Measurements from ENCODE around the gene GDPD2.
"Not testable (repeated sequence)": the region's sequence is repeated elsewhere in the genome, so short reads cannot be mapped to it uniquely, and the experiment has no call there.

Gene GDPD2
- 0 to 0.15 (median 0) reads per million in 4 donors for total RNA-seq

GRCh38 chrX:70422851-70423341 lies at the start of gene GDPD2:
Gene GDPD2, plus strand, starts transcription at chrX:70423314. Its CDS starts 1,671 bp downstream, at chrX:70424985.
- no peak for DNase-seq

- DNase-seq, result no peak
Measured at GRCh38 chrX:70386235-70386634, 36.9 kb upstream of the GDPD2 start.

- peak in 3 of 5 donors; percentile 2 to 32 (median 2) for DNase-seq
Measured at GRCh38 chrX:70398899-70399298, 24.2 kb upstream of the GDPD2 start.

GRCh38 chrX:70400181-70400580 lies 22.9 kb upstream of the GDPD2 start:
- DNase-seq, result not testable (repeated sequence)

- no peak for DNase-seq
Measured at GRCh38 chrX:70402721-70403120, 20.4 kb upstream of the GDPD2 start.

GRCh38 chrX:70405003-70405402 lies 18.1 kb upstream of the GDPD2 start:
- DNase-seq, result no peak

GRCh38 chrX:70410921-70411320 lies 12.2 kb upstream of the GDPD2 start:
- DNase-seq, result no peak

GRCh38 chrX:70411475-70411874 lies 11.6 kb upstream of the GDPD2 start:
- DNase-seq, result no peak

GRCh38 chrX:70421618-70422017 lies 1.5 kb upstream of the GDPD2 start:
- no peak for DNase-seq

- DNase-seq, result no peak
Measured at GRCh38 chrX:70423936-70424675, 992 bp downstream of the GDPD2 start.

GRCh38 chrX:70424801-70425200 lies 1.7 kb downstream of the GDPD2 start:
- no peak for DNase-seq

- DNase-seq, result no peak
Measured at GRCh38 chrX:70426286-70427278, 3.5 kb downstream of the GDPD2 start.

GRCh38 chrX:70427365-70427764 lies 4.3 kb downstream of the GDPD2 start:
- DNase-seq, result no peak

GRCh38 chrX:70429759-70430158 lies 6.6 kb downstream of the GDPD2 start:
- no peak for DNase-seq

GRCh38 chrX:70432936-70433847 lies 10.1 kb downstream of the GDPD2 start:
- DNase-seq, result no peak

GRCh38 chrX:70433848-70434351 lies 10.8 kb downstream of the GDPD2 start:
- peak; percentile 44 to 75 (median 69) for DNase-seq

GRCh38 chrX:70434352-70434866 lies 11.3 kb downstream of the GDPD2 start:
- peak; percentile 32 to 66 (median 38) for DNase-seq

GRCh38 chrX:70434914-70435586 lies 11.9 kb downstream of the GDPD2 start:
- DNase-seq, result no peak

- no peak for DNase-seq
Measured at GRCh38 chrX:70436343-70436742, 13.2 kb downstream of the GDPD2 start.

GRCh38 chrX:70437011-70437410 lies 13.9 kb downstream of the GDPD2 start:
- DNase-seq, result no peak

Measured in T-helper 1 cell (primary cell).